OCI-LY7 (cell line): ENCODE measurements around the gene RNF214.

Experiments
- CTCF ChIP-seq: fragments of 200-600 bp; sonication (generic); conservative IDR thresholded peaks from 2 replicates; pipeline ENCODE4 v1.5.1; 2014; ENCODE audit warnings: mild to moderate bottlenecking, antibody characterized with exemption, low read length, moderate library complexity, mixed read lengths
- EZH2phosphoT487 ChIP-seq: fragments of 200-600 bp; sonication (generic); IDR thresholded peaks from 2 replicates; pipeline ENCODE4 v1.6.1; 2018; ENCODE audit warnings: low read depth, borderline replicate concordance, mild to moderate bottlenecking, mixed run types, antibody characterized with exemption, low read length, moderate library complexity, mixed read lengths

- no peak for TF ChIP-seq CTCF
- no peak for TF ChIP-seq EZH2phosphoT487
These were observed 23.5 kb downstream of the RNF214 start for GRCh38 chr11:117255966-117256365.
